HG02840 (cell line): ENCODE measurements around the gene KRTAP7-1.

Source experiments
- ATAC-seq: cut with Tn5 transposase; IDR thresholded peaks from one replicate; pipeline ENCODE4 v1.9.1; 2021; ENCODE audit warnings: mild to moderate bottlenecking, moderate library complexity, moderate number of reproducible peaks; ENCODE audit not compliant: unreplicated experiment, low FRiP score

Gene KRTAP7-1, protein sequence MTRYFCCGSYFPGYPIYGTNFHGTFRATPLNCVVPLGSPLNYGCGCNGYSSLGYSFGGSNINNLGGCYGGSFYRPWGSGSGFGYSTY

DNA sequence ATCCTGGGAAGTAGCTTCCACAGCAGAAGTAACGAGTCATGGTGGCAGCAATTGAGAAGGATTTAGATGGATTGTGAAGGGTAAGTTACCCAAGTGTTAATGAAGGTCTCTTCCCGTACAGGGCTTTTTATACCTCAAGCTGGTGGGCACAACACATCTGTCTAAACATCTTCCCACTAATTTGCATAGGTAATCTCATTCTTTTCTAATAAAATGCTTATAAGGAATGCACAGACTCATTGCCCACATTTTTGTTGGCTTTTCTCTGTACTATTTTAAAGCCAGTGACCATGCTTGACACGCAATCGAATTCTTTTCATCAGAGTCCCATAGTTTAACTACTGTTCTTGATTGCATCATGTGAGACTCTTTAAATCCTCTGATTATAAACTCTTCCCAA is at the start of gene KRTAP7-1:
Gene KRTAP7-1, minus strand, starts transcription at position 101 of the 400 bp plus-strand sequence. Its CDS starts 61 bp downstream, at position 40.
- no peak for ATAC-seq

DNA sequence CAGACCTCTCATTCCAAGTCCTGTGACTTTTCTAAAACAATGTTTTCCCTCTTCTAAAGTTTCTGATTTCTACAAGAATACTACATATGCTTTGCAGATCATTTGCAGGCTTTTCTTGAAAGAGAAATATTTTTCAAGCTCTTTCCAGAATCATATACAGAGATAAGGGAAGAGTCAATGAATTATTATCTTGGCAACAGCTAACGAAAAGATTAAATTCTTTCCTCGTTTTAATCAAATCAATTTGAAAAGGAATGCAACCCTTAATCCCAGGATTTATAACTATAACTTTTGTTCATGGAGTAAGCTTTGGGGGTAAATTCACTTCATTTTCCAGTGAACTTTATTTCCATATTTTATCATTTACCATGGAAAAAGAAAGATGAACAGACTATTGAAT is 45.0 kb upstream of the KRTAP7-1 start:
- no peak for ATAC-seq

DNA sequence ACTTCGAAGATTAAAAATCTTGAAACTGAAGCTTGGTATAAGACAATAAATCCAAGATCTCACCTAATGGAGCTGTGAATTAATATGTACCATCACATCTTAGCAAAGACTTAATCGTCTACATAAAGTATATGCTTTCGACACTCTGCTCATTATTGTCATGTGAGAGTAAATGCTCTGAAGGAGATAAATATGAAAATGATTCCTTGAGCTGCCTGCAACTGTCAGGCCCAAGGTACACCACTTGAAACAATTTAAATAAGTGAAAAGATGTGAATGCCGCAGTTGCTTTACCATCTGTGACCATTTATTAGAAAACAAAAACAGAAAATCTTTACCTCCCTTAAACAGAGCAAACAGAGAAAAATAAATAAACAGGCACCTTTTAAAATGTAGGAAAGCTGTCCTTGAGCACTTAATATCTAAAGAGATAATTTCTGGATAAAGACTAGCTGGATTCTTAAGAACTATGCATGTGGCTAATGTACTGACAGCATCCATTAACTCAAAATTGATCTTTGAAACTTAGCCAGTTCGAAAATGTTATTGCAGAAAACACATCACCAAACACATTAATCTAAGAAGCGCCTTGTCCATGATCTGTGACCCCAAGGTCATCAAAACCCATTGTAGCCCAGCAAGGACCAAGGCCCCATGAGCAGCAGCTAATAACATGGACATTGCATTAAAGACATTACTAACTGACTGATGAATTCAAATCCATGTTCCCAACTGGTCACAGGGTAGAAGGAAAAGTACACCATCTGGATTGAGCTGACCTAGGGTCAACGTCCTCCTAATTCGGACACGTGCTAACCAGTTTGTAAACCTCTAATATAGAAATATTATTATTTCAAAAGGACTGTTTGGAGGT is 18.3 kb upstream of the KRTAP7-1 start:
- no peak for ATAC-seq

DNA sequence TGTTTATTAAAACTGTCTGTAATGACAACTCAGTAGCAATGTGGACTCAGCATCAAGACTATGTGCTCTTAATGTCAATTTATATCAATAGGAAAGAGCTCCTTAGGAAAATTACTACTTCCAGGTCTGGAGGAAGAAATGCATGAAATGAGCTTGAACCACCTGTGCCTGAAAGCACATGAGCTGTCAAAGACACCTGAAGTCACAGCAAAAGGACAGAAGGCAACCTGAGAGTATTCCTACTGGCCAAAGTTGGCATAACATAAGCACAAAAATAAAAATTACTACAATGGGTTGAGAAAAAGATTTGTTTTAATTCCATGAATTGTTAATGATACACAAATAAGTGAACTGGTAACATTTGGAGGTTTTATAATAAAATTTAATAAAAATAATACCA is 13.4 kb upstream of the KRTAP7-1 start:
- ATAC-seq = no peak

DNA sequence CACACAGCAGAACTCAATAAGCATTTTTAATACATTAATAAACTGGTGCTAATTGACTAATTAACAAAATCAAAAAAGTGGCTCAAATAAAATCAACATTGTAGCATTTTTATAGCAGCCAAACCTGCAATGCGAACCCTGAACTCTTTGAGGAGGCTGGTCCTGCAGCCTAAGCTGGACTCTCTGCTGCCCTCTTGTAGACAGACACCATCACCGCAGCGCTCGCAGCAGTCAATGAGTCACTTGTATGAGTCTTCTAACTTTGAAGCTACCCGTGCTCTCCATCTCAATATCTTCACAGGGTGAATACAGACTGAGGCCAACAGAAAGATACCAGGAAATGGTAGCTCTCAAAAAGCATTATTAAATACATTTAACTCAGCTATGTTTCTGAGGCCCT is 9.7 kb upstream of the KRTAP7-1 start:
- ATAC-seq = no peak

DNA sequence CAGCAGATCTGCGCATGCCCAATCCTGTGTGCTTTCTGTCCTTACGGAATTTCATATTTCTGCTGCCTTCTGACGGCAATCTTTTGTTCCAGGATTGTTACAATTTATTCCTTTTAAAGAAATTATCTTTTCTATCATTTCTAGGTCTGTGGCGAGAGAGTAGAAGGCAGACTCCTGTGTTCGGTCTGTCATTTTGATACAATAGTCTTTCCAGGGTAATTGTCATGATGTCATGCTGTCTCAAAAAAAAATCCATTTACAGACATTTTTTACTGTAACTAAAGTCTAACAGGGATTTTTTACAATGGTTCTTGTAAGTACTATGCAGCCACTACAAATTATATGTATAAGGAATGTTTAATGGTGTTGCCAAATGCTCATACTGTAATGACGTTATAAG is 9.0 kb upstream of the KRTAP7-1 start:
- no peak for ATAC-seq

DNA sequence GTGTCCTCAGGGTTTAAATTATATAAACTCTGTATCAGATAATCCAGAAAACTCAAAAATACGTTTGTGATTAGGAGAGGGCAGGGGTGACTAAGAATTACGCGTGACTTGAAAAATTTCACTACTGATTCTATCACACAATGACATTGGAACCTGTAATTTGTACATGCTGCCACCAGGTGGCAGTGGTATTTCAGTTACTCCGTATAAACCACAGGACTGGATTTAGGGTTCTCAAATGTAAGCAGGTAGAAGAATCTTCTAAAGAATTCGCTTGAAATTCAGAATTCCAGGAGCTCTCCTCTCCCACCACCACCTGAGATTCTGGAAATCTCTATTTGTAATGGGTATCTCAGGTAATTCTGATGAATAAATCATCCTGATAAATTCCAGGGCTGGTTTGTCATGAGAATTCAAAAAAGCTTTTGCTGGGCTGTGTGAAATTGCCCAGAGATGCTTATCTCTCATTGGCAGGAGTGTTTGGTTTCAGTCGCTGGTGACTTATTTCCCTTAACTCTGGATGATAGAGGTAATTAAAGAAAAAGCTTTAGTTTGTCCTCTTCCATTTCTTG is 1.7 kb upstream of the KRTAP7-1 start:
- no peak for ATAC-seq

DNA sequence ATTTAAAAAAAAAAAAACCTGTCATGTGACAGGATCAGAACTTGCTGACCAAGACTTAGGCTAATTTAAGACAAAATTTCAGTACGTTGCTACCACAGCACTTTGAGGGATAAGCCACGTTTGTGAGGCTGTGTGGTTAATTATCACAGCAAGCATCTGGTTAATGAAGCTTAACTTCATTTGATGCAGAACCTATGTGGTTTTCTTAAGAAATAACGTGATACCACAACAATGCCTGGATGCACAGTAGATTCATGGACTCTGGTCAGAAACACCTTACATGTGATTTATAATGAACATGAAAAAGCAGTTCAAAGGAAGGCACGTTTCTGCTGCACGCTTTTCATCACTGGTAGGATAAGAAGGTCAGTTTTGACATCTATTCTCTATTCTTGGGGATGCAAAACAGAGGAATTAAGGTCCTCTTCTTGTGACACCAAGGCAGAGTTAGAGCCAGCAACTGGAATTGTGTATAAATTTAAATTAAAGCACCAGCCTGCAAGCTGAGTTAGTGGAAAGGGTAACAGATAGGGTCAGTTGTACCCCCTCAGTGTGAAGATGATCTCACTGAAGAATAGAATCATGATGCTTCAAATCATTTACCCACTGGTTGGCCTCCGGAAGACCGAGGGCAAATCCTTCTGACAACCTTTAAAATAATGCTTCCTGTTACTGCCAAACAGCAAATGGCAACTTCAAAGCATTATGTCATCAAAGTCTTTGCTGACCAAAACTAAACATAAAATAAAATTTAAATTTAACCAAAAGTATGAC is 10.5 kb downstream of the KRTAP7-1 start:
- no peak for ATAC-seq

DNA sequence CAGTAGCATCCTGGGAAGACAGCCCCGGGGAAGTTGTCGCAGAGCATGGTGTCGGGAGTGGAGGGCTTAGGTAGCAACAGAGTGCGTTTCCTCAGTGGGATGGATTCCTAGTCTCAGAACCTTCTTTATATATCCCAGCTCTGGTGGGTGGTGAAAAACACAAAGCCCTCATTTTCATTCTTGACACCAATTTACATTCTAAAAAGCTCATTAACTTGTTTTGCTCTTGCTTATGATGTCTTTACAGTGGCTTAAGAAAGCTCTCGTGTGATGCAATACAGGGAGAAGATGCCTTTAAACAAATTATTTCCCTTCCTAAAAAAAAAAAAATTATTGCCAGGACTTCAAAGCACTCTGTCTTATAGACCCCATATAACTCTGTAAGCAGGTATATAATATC is 16.4 kb downstream of the KRTAP7-1 start, which contains the start of gene KRTAP8-1:
Gene KRTAP8-1, minus strand, starts transcription at position 101 of the 400 bp plus-strand sequence. Its CDS starts 54 bp downstream, at position 47.
- ATAC-seq = no peak

DNA sequence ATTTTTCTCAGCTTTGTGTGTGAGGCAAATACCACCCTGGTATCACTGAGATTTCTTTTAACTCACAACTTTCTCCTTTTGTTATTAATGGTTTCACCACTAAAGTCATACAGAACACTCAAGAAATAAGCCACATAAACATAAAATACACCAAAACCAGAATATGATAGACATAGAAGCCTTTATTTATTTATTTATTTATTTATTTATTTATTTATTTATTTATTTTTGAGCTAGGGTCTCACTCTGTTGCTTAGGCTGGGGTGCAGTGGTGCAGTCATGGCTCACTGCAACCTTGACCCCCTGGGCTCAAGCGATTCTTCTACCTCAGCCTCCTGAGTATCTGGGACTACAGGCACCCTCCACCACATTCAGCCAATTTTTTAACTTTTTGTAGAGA is 29.0 kb downstream of the KRTAP7-1 start:
- no peak for ATAC-seq

DNA sequence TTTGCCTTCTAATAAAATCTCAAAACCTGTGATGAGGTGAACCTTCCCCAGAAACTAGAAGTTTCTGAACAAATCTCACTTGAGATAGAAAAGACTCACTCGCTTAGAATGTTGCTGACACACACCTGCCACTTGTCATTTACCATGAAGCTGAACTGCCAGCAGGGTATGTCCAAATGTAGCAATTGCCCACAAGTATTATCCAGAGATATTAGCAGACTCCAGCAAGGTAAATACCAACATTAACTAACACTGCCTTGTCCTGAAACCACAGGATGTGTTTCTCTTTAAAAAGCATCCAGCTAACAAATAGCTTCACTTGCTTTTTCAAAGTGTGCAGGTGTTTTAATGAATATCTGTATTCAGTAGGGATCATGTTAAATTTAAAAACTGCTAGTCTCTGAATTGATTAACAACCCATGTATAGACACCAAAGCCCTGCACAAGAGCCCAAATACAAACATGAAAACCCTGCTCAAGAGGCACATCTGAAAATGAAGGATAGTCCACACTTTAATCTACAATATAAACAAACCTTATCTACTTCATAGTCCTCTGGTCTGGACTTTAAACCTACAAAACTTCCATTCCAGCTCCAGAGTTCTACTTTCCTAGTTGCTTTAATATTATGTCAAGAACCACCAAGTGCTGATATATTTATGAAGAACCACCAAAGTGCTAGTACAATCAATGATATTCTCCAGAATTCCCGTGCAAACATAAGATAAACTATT is 35.8 kb downstream of the KRTAP7-1 start:
- ATAC-seq = no peak

DNA sequence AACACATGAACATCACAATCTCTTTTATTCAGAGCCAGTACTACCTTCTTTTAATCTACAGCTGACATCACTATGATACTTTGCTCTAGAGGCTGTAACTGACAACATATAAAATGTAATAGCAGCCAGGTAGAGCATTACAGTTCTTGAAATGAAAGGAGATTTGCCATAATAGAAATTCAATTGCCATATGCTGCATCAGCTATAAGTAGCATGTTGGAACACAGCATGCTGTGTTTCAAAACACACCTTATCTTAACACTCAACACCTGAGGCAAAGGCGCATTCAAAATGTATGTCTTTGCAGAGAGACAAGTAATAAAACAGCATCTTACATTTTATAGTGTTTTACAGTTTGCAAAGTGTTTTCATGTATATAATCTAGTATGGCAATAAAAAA is 50.3 kb downstream of the KRTAP7-1 start:
- no peak for ATAC-seq
